GM21717 (cell line): Measurements from ENCODE around the gene WNK2.

Source experiments
- ATAC-seq: cut with Tn5 transposase; IDR thresholded peaks from one replicate; pipeline ENCODE4 v1.9.1; 2021; ENCODE audit warnings: mild to moderate bottlenecking, moderate library complexity; ENCODE audit not compliant: unreplicated experiment

WNK2 gene

GRCh38 chr9:93290495-93291434 is 106.8 kb downstream of the WNK2 start:
- ATAC-seq = no peak

DNA sequence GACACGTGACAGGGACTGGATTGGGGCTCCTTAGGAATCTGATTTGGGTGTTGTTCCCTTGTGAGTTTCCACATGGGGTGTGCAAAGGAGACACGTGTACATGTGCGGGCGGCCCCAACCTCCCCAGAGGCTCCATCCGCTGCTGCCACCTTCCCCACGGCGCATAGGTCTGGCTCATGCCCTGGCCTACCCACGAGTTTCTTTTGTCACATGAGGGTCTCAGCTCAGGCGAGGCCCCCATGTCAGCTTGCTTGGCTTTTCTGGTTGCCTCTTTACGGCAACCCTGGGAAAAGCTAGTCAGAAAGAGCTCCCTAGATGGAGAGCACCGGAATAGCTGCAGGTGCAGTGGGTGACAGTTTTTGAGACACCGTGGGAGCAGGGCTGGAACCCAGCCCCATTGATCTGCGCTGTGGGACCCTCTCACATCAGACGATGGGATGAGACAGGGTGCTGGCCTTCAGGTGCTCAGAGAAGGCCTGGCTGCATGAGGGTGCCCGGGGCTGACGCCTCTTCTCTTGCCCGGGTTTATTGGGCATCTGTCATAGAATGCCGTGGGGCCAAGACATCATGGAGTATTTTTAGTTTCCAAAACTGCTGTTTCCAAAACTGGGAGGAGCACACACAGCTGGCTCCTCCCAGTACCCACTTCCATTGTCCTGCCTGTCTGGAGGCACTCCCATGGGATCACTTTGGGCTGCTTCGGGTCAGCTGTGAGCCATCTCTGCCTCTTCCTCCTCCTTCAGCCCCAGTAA is 107.8 kb downstream of the WNK2 start:
- ATAC-seq = no peak

- ATAC-seq = no peak
Measured at GRCh38 chr9:93292288-93292615, 108.3 kb downstream of the WNK2 start.

DNA sequence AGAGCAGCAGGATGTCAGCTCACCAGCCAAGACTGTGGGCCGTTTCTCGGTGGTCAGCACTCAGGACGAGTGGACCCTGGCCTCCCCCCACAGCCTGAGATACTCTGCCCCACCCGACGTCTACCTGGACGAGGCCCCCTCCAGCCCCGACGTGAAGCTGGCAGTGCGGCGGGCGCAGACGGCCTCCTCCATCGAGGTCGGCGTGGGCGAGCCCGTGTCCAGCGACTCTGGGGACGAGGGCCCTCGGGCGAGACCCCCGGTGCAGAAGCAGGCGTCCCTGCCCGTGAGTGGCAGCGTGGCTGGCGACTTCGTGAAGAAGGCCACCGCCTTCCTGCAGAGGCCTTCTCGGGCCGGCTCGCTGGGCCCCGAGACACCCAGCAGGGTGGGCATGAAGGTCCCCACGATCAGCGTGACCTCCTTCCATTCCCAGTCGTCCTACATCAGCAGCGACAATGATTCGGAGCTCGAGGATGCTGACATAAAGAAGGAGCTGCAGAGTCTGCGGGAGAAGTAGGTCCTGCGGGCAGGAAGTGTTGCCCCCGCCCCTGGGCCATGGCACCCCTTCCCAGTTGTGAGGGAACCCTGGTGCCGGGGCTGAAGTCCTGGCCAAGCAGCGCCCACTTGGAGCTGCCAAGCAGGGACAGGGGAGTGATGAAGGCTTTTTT is 108.9 kb downstream of the WNK2 start:
- no peak for ATAC-seq

DNA sequence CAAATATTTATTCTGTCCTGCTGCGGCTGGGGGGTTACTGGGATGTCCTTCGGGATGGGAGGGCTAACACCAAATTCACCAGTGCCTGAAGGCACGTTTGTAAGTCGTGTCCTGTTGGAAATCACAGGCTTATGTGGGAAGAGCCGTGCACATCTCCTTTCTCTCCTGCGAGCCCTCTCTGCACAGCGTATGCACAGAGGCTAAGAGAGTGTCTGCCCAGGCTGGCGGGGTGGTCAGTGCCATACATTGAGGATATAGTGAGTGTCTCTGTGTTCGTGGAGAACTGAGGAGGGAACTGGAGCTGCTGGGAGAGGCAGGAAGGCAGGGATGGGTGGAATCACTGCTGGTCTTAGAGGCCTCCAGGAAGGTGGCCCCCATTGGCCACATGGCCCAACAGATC is 110.1 kb downstream of the WNK2 start:
- ATAC-seq = no peak

GRCh38 chr9:93295031-93295430 is 111.1 kb downstream of the WNK2 start:
- ATAC-seq = no peak

- no peak for ATAC-seq
Measured at GRCh38 chr9:93295456-93296076, 111.6 kb downstream of the WNK2 start.

GRCh38 chr9:93296889-93297480 is 113.0 kb downstream of the WNK2 start:
- ATAC-seq = no peak

GRCh38 chr9:93297659-93298497 is 113.9 kb downstream of the WNK2 start:
- ATAC-seq = no peak

GRCh38 chr9:93298498-93299417 is 114.8 kb downstream of the WNK2 start:
- no peak for ATAC-seq

DNA sequence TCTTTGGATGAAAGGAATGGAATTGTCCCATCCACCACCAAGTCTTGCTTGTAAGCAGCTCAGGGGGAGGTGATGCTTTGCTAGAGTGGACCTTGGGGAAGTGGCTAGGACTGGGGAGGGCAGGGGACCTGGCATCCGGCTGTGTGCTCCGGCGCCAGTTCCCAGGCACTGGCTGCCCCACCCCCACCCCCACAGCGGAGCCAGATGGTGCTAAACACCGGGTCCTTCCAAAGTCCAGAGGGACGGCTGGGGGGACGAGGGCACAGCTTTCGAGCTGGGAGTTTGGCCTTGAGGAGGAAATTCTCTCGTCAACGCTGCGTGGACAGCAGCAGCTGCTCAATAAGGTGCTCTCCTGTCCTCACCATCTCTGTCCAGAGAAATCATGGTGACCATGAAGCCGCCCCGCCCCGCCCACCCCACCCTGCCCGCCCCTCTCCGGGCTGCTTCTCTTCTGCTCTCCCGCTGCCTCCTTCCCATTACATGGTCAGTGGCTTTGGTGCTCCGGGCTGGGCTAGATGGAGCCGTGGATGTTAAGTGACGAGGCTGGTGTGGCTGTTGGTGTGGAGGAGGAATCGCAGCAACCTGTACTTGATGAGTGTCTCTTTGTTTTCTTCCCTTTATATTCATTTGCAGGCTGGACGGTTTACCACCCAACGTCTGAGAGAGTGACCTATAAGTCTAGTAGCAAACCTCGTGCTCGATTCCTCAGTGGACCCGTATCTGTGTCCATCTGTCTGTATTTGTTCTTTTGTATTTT is 115.7 kb downstream of the WNK2 start:
- ATAC-seq = no peak

GRCh38 chr9:93300175-93300572 is 116.2 kb downstream of the WNK2 start:
- no peak for ATAC-seq

DNA sequence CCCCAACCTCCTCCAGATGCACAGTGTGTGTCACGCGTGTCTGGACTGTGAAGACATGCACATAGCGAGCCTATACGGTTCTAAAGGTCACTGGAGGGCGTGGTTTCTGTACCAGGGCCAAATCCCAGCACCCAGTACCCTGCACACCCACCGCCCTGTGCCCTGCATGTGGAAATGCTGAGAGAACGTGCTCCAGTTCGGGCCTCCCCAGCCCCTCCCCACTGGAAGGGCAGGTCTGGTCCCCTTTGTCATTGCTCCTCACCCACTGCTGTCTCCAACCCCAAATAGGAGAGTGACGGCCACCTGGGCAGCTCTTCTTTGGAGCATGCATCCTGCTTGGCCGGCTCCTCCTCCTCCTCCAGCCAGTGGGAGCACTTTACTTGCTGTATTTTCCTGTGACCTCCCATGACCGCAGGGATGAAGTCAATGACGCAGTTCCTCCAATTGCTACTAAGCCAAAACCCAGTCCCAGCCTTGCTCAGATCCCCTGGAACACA is 116.7 kb downstream of the WNK2 start:
- no peak for ATAC-seq

DNA sequence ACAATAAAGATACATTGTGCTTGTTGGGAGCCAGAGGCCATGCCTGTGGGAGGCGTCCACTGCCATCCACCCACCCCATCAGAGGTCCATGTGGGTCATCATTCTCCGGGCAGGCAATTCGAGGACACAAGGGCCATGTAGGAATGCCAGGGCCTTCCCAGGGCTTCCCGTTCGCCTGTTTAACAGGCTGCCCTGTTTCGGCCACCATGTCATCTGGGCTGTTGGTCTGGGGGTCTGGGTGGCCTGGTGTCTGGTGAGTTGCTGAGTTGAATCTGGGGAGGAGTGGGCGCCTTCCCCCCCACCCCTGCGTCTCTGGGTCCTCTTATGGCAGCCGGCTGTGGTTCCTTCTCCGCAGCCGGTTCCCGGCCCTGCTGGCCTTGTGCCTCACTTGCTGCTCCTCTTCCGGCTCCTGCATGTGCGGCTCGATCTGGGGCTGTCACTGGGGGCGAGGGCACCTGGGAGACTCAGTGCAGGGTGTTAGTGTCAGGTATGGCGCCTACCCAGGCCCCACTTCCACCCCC is 117.4 kb downstream of the WNK2 start:
- ATAC-seq = no peak

- ATAC-seq = no peak
Measured at GRCh38 chr9:93301911-93302541, 118.1 kb downstream of the WNK2 start.

- no peak for ATAC-seq
Measured at GRCh38 chr9:93302586-93303257, 118.8 kb downstream of the WNK2 start.
